Suppressor macrophage treated with lipopolysaccharide for 1 hour (primary cell): ENCODE data around the gene PNMA6E.

Source experiments
- DNase-seq, 3 donors: peaks; one replicate each; pipeline ENCODE4 v3.0.0-alpha.2; 2020 to 2022

Gene PNMA6E

DNA sequence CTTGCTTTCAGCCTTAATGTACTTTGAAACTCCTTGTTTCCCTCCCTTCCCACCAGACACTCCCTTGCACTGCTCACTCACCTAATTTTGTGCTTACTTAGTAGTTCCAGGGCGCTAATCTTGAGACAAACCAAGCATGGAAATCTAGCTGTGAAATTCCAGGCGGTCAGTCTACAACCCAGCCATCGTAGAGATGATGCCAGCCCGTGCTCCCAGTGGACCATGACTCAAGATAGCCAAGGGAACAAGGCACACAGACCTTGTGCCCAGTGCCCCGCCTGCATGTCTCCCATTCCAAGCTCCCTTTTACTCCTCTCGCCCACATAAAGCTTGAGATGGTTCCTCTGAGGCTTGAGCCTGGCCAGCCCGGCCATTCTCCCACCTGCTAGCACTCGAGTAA, 33.7 kb upstream of the PNMA6E start:
- DNase-seq, result no peak

- DNase-seq, result no peak
Observed at GRCh38 chrX:153433781-153434285, 32.7 kb upstream of the PNMA6E start.

DNA sequence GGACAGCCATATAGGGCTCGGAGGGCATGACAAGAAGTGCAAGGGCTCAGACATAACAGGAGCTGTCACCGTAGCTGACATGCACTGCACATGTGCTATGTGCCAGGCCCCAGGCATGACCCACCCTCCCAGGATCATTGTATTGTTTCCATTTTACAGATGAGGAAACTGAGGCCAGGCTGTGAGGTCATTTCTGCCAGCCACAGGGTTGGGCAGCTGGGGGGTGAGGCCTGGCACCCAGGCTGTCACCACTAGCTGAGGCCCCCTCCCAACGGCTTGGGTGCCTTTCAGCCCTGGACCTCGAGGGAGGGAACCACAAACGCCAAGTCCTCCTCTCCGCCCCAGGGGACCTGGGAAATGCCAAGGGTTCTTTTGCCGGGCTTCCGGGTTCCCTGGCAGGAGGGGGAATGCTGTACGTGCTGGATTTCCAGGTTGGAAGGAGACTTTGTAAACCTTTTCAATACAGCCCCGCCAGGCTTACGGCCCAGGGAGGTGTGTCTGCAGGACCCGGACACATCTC, 32.1 kb upstream of the PNMA6E start:
- no peak for DNase-seq

GRCh38 chrX:153430796-153431195, 29.6 kb upstream of the PNMA6E start:
- DNase-seq, result no peak

DNA sequence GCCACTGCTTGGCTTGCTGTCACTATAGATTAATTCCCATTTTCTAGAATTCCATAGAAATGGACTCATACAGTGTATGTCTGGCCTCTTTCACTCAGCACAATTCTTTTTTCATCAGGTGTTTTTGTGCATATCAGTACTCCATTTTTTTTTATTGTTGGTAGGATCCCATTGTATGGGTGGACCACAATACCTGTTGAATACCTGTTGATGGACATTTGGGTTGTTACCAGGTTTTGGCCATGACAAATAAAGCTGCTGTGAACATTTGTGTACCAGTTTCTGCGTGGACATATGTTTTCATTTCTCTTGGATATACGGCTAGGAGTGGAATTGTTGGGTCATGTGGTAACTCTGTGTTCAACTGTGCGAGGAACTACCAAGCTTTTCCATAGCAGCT, 25.1 kb upstream of the PNMA6E start:
- no peak for DNase-seq

DNA sequence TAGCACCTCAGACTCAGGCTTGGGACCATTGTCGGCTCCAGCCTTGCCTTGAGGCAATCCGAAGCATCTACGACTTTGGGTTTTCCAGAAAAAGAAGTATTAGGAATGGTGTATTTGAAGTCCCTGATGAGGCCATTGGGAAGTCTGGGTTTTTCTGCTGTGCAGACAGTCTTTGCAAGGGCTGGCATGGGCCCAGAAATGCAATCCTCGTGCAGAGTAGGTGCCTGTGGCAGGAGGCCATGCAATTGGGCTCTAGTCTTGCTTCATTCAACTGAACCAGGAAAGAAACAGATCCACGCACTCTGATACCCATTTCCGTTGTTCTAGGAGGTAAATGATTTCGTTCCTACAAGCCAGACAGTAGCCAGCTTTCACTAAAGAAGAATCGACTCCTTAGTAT, 22.5 kb upstream of the PNMA6E start:
- DNase-seq, result no peak

DNA sequence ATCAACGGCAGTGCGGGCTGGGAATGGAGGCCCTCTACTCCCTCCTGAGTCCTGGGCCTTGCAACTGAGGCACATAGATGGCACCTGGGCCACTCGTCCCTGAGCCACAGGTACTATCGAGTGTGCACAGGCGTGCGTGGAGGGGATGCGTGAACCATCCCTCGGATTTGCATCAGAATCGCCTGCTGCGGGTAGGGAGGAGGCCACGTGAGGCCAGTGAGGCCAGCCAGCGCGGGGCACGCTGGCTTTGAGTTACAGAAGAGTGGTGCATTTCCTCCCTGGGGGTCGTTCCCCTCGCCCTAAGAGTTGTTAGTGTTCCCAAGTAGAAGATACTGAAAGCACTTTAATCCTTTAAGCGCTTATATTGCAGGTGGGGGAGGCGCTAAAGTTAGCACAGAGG, 20.7 kb upstream of the PNMA6E start:
- DNase-seq, result no peak

DNA sequence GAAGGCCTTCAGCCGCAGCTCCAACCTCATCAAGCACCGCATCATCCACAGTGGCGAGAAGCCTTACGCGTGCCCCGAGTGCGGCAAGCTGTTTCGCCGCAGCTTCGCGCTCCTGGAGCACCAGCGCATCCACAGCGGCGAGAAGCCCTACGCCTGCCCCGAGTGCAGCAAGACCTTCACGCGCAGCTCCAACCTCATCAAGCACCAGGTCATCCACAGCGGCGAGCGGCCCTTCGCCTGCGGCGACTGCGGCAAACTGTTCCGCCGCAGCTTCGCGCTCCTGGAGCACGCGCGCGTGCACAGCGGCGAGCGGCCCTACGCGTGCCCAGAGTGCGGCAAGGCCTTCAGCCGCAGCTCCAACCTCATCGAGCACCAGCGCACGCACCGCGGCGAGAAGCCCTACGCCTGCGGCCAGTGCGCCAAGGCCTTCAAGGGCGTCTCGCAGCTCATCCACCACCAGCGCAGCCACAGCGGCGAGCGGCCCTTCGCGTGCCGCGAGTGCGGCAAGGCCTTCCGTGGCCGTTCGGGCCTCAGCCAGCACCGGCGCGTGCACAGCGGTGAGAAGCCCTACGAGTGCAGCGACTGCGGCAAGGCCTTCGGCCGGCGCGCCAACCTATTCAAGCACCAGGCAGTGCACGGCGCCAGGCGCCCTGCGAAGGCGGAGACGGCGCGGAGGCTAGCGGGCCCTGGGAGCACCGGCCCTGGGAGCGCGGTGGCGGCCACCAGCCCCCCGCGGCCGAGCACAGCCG, 19.9 kb upstream of the PNMA6E start:
- no peak for DNase-seq

GRCh38 chrX:153417637-153418036, 16.5 kb upstream of the PNMA6E start:
- DNase-seq, result no peak

DNA sequence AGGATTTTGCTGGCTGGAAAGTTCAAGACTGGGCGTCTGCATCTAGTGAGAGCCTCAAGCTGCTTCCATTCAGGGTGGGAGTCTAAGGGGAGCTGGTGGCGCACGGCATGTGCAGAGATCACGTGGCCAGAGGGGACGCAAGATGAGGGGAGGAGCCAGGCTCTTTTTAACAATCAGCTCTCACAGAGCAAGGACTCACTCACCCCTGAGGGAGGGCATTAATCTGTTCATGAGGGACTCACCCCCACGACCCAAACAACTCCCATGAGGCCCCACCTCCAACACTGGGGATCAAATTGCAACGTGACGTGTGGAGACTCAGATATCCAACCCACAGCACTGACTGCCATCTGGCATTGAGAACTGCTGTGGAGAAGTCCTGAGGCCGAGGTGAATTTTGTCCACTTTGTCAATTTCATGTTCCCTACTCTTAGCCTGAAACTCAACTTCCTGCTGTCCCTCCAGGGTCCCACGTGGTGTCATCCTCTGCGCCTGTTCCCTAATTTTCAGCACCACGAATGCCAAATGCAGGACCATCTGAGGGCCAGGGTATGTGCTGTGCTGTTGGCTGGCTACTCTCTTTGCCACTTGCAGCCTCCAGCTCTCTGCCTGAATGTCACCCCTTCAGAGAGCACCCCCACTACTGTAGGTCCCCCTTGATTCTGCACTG, 15.8 kb upstream of the PNMA6E start:
- peak in 2 of 3 donors; percentile 19 to 20 for DNase-seq

- peak; percentile 49 to 72 (median 67) for DNase-seq
Observed at GRCh38 chrX:153414856-153415510, 13.8 kb upstream of the PNMA6E start.

DNA sequence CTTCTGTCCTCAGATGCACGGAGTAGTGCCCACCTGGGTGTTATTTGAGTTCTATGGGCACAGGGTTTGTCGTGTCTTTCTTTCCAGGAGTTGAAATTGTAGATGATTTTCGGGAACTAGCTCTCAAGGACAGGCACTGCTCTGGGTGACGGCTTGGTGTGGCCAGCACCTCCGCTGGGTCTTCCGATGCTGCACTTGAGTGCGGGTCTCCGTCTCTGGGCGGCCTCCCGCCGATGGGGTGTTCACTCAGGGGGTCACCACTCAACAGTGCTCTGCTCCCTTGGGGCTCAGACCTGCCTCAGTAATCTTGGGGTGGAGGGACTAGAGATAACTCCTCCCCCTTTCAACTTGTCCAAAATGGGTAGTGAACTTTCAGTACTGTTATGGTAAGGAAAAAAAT, 12.6 kb upstream of the PNMA6E start:
- DNase-seq, result no peak

DNA sequence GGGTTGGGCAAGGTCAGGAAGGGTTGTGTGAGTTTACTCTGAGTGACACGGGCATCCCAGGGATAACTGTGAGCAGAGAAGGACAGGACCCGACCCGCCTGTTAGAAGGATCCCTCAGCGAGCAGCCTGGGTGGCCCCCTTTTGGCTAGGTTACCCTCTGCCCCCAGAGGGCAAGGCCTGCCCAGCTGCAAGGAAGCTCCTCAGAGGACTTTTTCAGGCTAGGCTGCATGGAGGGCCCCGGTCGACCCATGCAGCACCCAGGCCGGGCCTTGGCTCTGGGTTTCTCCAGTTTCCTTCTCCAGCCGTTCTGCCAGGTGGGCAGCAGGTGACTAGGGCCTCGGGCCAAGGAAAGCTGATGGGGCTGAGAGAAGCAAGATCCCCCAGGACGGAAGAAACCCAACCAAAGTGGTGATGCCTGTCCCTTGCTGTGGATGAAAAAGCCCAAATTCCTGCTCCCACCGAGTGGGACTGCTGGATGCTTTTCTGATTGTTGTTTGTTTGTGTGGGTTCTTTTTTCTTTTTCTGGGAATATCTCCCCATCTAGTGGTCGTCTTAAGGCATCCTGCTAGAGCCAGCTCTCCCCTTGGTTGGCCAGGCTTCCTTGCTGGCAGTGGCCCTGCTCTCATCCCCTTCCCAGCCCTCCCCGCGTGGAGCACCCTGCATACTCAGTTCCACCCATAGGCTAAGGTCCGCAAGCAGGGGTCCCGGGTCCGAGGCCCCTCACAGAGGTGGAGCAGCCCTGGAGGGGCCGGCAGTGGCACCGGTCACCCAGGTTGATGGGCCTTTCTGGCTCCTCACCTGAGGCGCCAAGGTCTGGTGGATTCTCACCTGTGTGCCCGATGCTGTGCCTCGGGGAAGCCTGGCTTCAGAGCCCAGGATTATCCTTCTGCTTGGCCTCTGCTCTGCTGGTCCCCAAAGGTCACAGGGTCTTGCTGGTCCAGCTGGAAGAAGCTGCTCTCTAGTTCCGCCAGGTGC, 11.9 kb upstream of the PNMA6E start:
- no peak for DNase-seq

DNA sequence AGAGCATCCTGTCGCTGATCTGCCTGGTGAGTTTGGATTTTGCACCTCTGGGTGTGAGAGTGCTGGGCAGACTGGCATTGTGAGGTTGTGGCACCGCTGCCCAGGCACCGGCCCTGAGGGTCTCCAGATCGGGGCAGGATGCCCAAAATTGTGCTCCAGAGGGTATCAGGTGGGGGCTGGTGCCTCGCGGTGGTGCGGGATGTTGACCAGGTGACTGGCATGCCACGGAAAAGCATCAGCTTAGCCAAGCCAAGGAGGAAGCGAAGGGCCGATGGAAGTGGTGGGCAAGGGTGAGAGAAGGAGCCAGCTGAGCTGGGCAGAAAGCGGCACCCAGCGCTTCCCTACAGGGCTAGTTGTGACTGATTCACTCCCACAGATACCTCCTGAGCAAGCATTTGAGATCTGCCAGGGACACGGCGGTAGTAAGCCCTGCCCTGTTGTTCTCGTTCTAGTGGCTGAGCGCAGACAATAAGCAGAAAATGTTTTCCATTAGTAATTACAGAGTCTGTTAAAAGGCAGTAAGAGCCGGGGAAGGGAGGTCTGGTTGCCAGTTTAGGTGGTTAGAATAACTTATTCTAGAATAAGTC, 10.9 kb upstream of the PNMA6E start:
- DNase-seq, result peak; percentile 44 to 52 (median 47)

GRCh38 chrX:153411255-153411987, 10.3 kb upstream of the PNMA6E start, which contains the start of gene ZFP92:
Gene ZFP92, plus strand, starts transcription at chrX:153411472. Its CDS starts 6,851 bp downstream, at chrX:153418323.
- DNase-seq, result peak; percentile 60 to 84 (median 69)

GRCh38 chrX:153410888-153411254, 9.7 kb upstream of the PNMA6E start:
- DNase-seq, result no peak

GRCh38 chrX:153410373-153410772, 9.2 kb upstream of the PNMA6E start:
- no peak for DNase-seq

DNA sequence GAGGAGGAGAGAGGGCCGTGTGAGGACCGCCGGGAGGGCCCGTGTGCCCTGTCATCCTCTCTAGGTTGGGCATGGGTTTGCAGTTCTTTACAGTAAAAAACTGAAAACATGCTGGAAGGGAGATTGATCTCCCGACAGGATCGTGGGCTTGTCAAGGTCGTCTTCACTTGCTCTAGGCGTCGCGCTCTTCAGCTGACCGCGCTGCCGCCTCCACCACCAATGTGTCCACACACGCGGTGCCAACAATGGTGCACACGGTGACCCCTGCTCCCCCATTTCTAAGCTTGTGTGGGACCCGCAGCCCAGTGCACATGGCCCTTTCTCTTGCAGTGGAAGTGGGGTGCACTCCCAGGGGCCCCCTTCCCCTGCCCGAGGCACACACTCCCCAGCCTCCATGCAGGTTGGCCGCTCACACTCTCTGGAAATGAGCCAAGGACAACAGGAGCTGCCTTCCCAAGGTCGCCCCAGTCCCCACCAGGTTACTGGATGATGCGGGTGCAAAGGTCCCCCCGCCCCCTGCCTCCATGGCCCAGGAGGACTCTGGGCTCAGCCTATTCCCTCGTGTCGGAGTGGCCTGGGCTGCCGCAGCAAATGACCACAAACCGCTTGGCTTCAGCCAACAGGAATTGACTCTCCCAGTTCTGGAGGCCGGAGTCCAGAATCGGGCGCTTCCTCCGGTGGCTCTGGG, 8.4 kb upstream of the PNMA6E start:
- no peak for DNase-seq

DNA sequence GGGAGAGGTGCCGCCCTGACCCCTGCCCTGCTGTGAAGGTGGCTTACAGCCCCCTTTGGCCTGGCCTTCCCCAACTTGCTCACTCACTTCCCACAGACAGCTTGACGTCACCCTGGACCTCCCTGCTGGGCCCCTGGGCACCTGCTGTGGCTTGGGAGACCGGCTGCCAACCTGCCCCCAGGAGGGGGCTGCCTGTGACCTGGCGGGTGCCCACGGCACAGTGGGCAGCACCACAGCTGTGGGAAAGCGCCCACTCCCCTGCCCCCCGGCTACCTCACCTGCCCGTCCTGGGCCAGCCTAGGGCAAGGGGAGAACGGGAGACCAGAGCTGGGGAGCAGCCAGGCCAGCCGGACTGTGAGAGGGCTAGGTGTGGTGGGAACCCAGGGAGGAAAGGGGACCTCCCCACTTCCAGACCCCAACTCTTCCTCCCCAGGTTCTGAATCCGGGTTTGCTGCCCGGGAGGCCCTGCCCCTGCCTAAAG, 7.8 kb upstream of the PNMA6E start:
- no peak for DNase-seq

DNA sequence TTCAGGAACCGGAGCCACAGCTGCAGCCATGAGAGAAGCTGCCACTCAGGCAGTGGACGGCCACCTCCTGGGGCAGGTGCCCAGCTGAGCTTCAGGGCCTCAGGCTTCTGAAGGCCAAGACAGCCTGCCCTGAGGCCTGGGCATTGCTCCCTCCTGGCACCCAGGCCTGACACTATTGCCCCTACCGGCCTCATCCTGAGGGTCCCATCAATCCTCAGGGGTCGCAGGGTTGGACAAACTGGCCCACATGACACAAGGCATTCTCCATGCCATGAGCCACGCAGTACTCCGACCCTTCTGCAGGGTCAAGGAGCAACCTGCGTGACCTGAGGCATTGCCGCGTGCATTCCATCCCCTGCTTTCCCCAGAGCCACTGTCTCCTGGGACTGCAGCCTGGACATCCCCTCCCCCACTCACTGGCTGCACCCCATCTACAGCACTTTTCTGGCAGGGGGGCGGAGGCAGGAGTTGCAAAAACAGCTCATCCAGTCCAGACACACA, 7.1 kb upstream of the PNMA6E start:
- no peak for DNase-seq
